Stimulated activated effector memory CD8-positive, alpha-beta T cell treated with anti-CD3 and anti-CD28 coated beads, Interleukin-12 subunit alpha, Interleukin-12 subunit beta, amount 100 ng/mL, for 72 hours (primary cell): ENCODE data around the gene TLE5.
"Not testable (repeated sequence)": the region's sequence is repeated elsewhere in the genome, so short reads cannot be mapped to it uniquely, and the experiment has no call there.

Experiments
- ATAC-seq: fragments of 150-1000 bp; cut with Tn5 transposase; 2 replicates; pipeline ENCODE4 v1.10.0; 2021
- DNase-seq, 2 donors: peaks; one replicate each; pipeline ENCODE4 v3.0.0; 2021 to 2022; ENCODE audit warnings: low spot score in 2 of 2
- H3K27ac Mint-ChIP-seq: one replicate; pipeline ENCODE4 v1.8.0; 2022; ENCODE audit warnings: mild to moderate bottlenecking, mixed read lengths
- H3K36me3 Mint-ChIP-seq: one replicate; pipeline ENCODE4 v1.8.0; 2022; ENCODE audit warnings: mild to moderate bottlenecking, mixed read lengths
- H3K4me1 Mint-ChIP-seq: one replicate; pipeline ENCODE4 v1.8.0; 2022; ENCODE audit warnings: mixed read lengths
- H3K4me3 Mint-ChIP-seq: one replicate; pipeline ENCODE4 v1.8.0; 2022; ENCODE audit warnings: mild to moderate bottlenecking, mixed read lengths
- H3K9me3 Mint-ChIP-seq: one replicate; pipeline ENCODE4 v1.8.0; 2022; ENCODE audit warnings: mixed read lengths

TLE5 gene

DNA sequence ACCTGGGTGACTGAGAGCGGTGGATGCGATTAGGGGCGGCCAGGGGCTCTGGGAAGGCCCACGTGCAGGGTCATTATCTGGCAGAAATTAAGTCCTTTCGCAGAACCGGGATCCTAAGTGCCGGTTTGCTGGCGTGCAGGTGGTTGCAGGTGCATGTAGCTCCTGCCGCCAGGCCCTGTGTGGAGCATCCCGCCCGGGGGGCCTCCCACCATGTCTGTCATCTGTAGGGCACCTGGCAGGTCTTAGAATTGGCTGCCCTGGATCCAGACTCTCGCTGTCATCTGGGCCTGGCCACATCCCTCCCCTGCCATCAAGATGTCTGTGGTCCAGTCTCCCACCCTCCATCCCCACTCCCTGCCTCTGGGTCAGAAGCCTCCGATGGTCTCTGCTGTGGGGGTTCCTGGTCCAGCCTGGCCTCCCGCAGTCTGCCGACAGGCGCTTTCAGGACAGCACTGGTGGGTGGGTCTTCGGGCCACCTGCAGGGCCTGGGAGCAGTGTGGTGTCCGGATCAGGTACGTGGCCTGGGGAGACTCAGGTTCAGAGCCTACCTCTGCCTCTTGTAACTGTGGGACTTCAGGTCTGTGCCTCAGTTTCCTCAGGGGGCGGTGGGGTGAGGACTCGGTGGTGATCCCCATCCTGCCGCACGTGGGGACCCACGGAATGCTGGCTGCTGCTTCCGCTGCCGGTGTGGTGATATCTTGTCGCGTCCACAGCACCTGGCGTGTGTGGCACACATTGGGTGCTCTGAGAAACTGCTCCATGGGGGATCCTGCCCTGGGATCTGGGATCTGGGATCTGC lies 37.3 kb upstream of the TLE5 start:
- no peak for DNase-seq
- Mint-ChIP-seq H3K36me3 (no peaks in the 10 kb centered on the region), H3K4me3 (peak overlapping the region; percentile 26), H3K27ac (peak overlapping the region; percentile 14), H3K9me3 (no peaks in the 10 kb centered on the region), H3K4me1 (peaks cover 30% of the 10 kb centered on the region)
- no peak for ATAC-seq

DNA sequence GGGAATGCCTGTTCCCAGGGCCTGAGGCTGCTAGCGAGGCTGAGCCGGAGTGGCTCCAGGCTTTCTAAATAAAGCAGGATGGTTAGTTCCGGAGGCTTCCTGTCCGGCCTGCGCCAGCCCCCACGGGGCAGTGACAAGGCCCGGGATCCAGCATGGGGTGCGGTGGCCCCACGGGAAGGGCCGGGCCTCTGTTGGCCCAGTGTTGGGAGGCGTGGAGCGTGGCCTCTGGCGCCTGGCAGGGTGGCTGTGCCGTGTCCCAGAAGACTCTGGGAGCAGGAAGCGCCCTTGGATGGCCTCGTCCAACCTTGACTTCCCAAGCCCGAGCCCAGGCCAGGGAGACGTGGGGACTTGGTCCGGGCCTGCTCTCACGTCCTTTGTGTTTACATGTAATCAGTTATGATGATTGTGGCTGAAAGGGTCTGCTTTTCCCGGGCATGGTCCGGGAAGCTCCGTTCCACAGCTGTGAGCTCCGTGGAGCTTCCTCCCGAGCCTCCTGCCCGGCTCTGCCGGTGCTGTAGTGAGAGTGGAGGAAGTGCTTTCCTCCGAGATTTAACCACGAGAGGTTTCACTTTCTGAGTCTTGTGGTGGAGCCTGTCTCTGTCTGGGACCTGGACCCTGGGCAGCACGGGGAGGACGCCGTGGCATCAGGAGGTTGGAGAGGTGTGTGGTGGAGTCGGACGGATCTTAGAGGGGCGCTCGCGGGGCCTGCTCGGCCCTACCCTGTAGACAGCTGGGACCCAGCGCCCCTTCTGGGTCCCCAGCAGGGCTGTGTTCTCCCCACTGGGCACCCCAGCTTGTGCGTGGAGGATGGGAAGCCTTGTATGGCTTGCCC lies 36.4 kb upstream of the TLE5 start:
- Mint-ChIP-seq H3K36me3 (no peaks in the 10 kb centered on the region), H3K9me3 (no peaks in the 10 kb centered on the region), H3K27ac (peak overlapping the region; percentile 14), H3K4me1 (peaks cover 24% of the 10 kb centered on the region), H3K4me3 (peak overlapping the region; percentile 26)
- no peak for ATAC-seq
- no peak for DNase-seq

DNA sequence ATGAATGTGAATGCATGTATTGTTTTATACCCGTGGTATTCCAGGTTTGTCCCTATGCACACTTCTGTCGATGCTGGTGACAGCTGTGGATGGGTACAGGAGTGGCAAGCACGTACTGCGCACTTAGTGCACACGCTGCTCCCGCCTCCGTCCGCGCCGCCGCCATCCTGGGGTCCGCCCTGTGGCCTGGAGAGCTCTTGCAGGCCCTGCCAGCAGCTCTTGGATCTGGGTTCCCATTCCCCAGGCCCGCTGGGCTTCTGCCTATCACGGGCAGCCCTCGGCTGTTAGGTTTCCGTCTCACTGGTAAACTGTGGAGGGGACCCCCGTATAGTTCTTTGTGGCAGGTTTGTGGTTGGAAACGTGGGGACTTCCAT lies 35.8 kb upstream of the TLE5 start:
- ATAC-seq (no peak), DNase-seq (no peak)
- no peaks in the 10 kb centered on the region for H3K36me3 Mint-ChIP-seq
- no peak overlapping the region for H3K4me3 Mint-ChIP-seq
- H3K27ac Mint-ChIP-seq: no peak overlapping the region
- peaks cover 24% of the 10 kb centered on the region for H3K4me1 Mint-ChIP-seq
- no peaks in the 10 kb centered on the region for H3K9me3 Mint-ChIP-seq

DNA sequence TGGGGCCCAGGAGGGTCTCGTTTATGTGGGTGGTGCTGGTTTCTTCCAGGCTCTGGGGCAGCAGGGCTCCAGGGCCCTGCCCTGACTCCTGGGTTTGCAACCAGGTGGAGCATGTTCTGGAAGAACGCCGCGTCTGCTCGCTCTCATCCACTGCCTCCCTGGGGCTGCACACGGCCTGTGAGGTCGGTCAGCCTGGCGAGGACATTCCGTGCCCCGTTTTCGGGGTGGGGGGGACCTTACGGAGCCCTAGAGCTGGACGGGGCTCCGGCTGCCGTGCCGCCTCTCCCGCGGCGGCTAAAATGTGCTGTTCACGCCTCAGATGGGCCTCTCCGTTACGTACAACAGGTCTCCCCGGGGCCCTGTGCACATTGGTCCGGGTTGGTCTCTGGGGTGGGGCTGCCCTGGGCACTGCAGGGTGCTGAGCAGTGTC lies 35.2 kb upstream of the TLE5 start:
- Mint-ChIP-seq H3K4me3 (no peak overlapping the region), H3K4me1 (peaks cover 24% of the 10 kb centered on the region), H3K36me3 (no peaks in the 10 kb centered on the region), H3K27ac (no peak overlapping the region), H3K9me3 (no peaks in the 10 kb centered on the region)
- no peak for ATAC-seq
- DNase-seq: no peak

DNA sequence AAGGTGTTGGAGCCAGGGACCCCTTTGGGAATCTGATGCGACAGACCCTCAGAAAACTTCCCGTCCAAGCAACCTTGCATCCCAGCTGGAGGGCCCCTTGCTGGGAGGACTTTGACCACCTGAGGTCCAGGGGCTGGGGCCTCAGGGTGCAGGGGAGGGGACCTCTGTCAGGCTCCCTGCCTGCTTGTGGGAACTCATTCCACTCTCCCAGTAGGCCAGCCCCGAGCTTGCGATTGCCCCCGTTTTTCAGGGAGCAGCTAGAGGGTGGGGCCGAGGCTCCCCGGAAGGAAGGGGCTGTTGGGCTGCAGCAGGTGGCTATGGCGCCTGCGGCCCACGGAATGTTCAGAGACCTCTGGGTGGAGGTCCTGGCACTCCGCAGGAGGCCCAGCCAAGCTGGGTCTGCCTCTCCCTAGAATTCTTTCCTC lies 34.6 kb upstream of the TLE5 start:
- peaks cover 24% of the 10 kb centered on the region for H3K4me1 Mint-ChIP-seq
- no peak overlapping the region for H3K27ac Mint-ChIP-seq

DNA sequence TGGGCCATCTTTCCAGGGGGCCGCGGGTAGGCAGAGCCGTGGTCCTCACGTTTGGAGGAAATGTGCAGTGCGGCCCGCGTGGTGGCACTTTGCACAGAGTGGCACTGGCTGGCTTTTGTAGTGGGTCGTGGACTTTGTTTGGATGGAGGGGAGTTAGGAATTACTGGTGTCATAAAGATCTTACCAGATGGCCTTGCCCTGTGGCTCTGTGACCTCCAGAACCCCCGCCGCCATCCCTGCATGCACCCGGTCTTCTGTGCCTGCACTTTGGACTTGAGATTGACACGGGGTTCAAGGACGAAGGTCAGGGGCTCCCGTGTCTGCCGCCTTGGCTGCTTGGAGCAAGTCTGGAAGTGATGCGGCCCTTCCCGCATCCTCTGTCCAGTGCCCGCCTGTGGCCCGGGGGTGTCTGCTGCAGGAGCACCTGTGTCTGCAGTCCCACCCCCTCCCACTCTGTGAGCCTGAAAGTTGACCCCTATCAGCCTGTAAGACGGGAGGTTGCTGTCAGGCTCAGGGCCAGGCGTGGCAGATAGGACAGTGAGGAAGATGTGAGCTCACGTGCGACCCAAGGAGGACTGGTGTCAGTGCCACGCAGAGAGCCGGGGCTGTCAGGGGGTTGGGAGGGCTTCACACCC lies 34.1 kb upstream of the TLE5 start:
- H3K27ac Mint-ChIP-seq: no peak overlapping the region
- ATAC-seq: no peak

More for the DNA sequence above, 34.6 kb upstream of the TLE5 start:
- Mint-ChIP-seq H3K36me3 (no peaks in the 10 kb centered on the region), H3K9me3 (no peaks in the 10 kb centered on the region), H3K4me3 (no peak overlapping the region)
- ATAC-seq (no peak), DNase-seq (no peak)

DNA sequence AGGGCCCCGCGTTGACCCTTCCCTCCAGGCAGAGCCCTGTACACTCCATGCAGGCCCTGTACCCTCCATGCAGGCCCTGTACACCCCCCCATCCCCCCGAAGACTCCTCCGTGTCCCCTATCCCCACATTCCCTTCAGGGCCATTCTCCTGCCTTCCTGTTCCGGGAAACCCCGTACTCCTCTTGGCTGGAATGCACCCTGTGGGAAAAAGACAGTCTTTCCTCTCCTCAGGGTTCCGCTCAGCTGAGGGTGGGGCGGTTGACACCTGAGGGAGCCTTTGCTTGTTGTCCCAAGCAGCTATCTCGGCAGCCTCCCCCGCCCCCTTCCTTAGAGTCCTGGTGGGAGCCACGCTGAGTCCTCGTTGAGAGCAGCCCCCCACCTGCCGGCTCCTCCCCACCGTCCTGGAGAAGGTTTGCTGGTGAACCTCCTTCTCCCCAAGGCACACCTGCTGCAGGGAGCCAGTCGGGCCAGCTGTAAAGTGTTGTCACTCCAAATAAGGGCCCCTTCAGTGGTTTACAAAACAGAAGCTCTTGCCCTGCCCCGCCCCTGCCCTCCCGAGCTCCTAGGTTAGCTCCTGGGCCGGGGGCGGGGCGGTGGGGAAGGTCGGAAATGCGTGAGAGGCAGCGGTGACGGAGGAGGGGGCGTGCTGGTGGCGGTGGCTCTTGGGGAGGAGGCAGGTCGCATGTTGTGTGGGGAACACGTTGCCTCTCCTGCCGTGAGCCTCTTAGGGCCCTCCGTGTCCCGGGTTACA lies 33.3 kb upstream of the TLE5 start:
- no peak for ATAC-seq
- H3K27ac Mint-ChIP-seq: no peak overlapping the region
- H3K4me1 Mint-ChIP-seq: peaks cover 24% of the 10 kb centered on the region
- no peaks in the 10 kb centered on the region for H3K36me3 Mint-ChIP-seq
- H3K9me3 Mint-ChIP-seq: no peaks in the 10 kb centered on the region
- DNase-seq: no peak
- peak overlapping the region; percentile 68 for H3K4me3 Mint-ChIP-seq

More for the DNA sequence above, 34.1 kb upstream of the TLE5 start:
- DNase-seq: no peak
- Mint-ChIP-seq H3K4me3 (peak overlapping the region; percentile 68), H3K36me3 (no peaks in the 10 kb centered on the region), H3K4me1 (peaks cover 24% of the 10 kb centered on the region), H3K9me3 (no peaks in the 10 kb centered on the region)

DNA sequence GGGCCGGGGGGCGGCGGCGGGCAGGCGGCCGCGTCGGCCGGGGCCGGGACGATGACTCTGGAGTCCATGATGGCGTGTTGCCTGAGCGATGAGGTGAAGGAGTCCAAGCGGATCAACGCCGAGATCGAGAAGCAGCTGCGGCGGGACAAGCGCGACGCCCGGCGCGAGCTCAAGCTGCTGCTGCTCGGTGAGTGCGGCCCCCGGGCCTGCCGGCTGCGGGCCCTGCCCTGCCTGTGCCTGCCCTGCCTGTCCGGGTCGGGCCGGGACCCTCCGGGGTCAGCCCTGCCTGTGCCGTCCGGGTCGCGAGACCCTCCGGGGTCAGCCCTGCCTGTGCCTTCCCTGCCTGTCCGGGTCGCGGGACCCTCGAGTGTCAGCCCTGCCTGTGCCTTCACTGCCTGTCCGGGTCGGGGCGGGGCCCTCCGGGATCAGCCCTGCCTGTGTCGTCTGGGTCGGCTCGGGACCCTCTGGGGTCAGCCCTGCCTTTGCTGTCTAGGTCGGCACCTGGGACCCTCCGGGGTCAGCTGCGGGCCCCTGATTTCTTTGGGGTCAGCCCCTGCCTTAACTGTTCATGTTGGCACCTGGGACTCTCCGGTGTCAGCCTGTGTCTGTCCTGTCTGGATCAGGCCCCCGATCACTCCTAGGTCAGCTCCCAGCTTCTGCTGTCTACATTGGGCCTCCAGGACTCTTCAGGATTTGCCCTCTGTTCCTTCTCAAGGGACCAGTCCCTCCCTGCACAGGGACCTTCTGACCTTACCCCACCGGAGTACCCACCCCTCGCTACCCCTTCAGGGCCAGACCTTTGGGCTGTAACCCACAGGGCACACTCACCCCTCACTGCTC lies 32.5 kb upstream of the TLE5 start:
- no peaks in the 10 kb centered on the region for H3K36me3 Mint-ChIP-seq
- H3K4me1 Mint-ChIP-seq: peaks cover 24% of the 10 kb centered on the region
- H3K27ac Mint-ChIP-seq: no peak overlapping the region
- no peaks in the 10 kb centered on the region for H3K9me3 Mint-ChIP-seq
- H3K4me3 Mint-ChIP-seq: peak overlapping the region; percentile 68
- ATAC-seq (peak; percentile 70), DNase-seq (no peak)

DNA sequence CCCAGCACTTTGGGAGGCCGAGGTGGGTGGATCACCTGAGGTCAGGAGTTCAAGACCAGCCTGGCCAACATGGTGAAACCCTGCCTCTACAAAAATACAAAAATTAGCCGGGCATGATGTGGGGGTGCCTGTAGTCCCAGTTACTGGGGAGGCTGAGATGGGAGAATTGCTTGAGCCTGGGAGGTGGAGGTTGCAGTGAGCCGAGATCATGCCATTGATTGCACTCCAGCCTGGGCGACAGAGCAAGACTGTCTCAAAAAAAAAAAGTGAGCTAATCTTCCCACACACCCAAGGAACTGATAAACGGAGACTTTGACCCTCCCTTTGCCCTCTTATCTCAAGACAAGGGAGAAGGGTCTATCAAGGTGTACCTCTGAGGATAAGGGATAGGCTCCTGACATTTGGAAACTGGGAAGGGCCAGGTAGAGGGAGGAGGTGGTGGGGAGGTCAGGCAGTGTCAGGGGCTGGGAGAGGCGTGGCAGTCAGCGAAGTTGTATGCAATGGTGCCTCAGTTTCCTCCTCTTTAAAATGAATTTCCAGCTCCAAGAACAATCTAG lies 27.1 kb upstream of the TLE5 start:
- not testable (repeated sequence) for H3K9me3 Mint-ChIP-seq, H3K27ac Mint-ChIP-seq, DNase-seq, H3K4me3 Mint-ChIP-seq, H3K4me1 Mint-ChIP-seq, ATAC-seq, H3K36me3 Mint-ChIP-seq

DNA sequence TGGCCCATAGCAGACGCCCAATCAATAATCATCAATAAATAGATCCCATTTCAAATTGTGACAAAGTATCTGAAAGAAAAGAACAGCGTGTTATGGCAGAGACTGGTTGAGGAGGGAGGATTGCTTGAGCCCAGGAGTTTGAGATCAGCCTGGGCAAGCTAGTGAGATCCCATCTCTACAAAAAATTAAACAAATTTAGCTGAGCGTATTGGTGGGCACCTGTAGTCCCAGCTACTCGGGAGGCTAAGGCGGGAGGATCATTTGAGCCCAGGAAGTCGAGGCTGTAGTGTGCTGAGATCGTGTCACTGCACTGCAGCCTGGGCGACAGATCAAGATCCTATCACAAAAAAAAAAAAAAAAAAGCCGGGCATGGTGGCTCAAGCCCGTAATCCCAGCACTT lies 25.5 kb upstream of the TLE5 start:
- DNase-seq (no peak), ATAC-seq (no peak)
- Mint-ChIP-seq H3K36me3 (no peaks in the 10 kb centered on the region), H3K4me1 (no peaks in the 10 kb centered on the region), H3K27ac (no peak overlapping the region), H3K4me3 (no peak overlapping the region), H3K9me3 (no peaks in the 10 kb centered on the region)

DNA sequence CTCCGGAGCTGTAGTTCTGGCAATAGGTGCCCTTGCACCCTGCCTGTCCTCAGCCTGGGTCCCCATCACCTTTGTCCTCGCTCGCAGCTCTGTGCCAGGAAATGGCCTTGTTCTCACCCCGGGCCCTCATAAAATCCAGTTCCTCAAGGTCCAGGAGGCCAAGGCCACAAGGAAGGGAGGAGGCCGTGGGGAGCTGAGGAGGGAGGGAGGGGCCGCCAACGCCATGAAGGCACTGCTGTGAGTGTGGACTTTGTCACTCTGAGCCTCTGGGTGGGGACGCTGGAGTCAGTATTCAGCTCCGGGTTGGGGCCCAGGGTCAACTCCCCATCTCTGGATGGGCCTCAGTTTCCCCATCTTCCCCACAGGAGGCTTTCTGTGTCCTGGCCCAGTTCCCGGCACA lies 22.6 kb upstream of the TLE5 start:
- Mint-ChIP-seq H3K27ac (no peak overlapping the region), H3K36me3 (no peaks in the 10 kb centered on the region), H3K9me3 (no peaks in the 10 kb centered on the region), H3K4me3 (no peak overlapping the region), H3K4me1 (no peaks in the 10 kb centered on the region)
- ATAC-seq (no peak), DNase-seq (no peak)

DNA sequence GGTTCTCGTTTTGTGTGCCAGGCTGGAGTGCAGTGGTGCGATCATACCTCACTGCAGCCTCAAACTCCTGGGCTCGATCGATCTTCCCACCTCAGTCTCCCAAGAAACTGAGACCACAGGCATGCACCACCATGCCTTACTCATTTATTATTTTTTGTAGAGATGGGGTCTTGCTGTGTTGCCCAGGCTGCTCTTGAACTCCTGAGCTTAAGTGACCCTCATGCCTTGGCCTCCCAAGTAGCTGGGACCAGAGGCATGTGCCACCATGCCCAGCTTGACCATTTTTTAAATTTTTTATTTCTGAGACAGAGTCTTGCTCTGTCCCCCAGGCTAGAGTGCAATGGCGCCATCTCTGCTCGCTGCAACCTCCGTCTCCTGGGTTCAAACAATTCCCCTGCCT lies 21.7 kb upstream of the TLE5 start:
- no peak overlapping the region for H3K4me3 Mint-ChIP-seq
- DNase-seq (no peak), ATAC-seq (no peak)
- H3K4me1 Mint-ChIP-seq: no peaks in the 10 kb centered on the region
- H3K27ac Mint-ChIP-seq: no peak overlapping the region
- H3K36me3 Mint-ChIP-seq: no peaks in the 10 kb centered on the region
- H3K9me3 Mint-ChIP-seq: no peaks in the 10 kb centered on the region

DNA sequence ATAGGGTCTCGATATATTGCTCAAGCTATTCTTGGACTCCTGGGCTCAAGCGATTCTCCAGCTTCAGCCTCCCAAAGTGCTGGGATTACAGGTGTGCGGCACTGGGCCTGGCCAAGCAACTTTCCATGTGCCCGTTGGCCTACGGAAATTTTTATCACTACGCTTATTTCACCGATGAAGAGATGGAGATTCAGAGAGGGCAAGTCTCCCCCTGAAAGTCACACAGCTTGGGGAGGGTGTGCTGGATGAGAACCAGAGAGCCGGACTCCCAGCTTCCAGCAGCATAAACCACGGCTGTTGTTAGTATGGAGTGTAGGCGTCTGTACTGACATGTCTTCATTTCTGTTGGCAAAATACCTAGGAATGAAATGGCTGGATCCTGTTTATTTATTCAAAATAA lies 20.0 kb upstream of the TLE5 start:
- no peaks in the 10 kb centered on the region for H3K9me3 Mint-ChIP-seq
- H3K27ac Mint-ChIP-seq: no peak overlapping the region
- no peaks in the 10 kb centered on the region for H3K36me3 Mint-ChIP-seq
- ATAC-seq: no peak
- H3K4me3 Mint-ChIP-seq: no peak overlapping the region
- no peak for DNase-seq
- no peaks in the 10 kb centered on the region for H3K4me1 Mint-ChIP-seq

DNA sequence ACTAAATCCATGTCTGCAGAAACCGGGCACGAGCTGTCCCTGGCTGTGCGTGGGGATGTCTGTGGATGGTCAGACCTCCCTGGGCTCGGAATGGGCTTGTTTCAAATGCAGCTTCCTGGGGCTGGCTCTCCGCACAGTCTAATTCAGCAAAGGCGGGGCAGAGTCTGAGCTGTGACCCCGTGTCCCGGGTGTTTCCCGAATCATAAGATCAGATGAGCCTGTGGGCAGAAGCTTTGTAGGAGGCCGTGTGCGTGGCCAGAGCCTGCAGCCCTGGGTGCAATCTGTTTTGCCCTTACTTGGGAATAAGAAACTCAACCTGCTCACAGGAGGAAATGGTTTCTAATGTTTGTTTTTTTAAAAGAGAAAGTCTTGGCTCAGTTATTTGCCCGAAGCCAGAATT lies 18.0 kb upstream of the TLE5 start:
- Mint-ChIP-seq H3K4me1 (peaks cover 8% of the 10 kb centered on the region), H3K9me3 (no peaks in the 10 kb centered on the region)

More for the DNA sequence above, 18.0 kb upstream of the TLE5 start:
- DNase-seq (no peak), ATAC-seq (no peak)
- Mint-ChIP-seq H3K4me3 (no peak overlapping the region), H3K36me3 (no peaks in the 10 kb centered on the region), H3K27ac (no peak overlapping the region)
